ENCODE data around the gene RAB30. TPM values are rescaled to one million over a fixed set of nuclear protein-coding genes. Genes with fewer than 3 reads are reported as not detected.
"Not testable (repeated sequence)": the region's sequence is repeated elsewhere in the genome, so short reads cannot be mapped to it uniquely, and the experiment has no call there.

The RAB30 gene
- total RNA-seq, 1 donor from 2014 or later = 73.8 TPM

- Mint-ChIP-seq H3K27me3 (ENCODE audit: unreplicated experiment) (no peaks in the 10 kb centered on the region), H3K4me3 (ENCODE audit: unreplicated experiment) (no peak overlapping the region), H3K36me3 (ENCODE audit: unreplicated experiment) (no peaks in the 10 kb centered on the region), H3K27ac (ENCODE audit: unreplicated experiment) (no peak overlapping the region), H3K4me1 (ENCODE audit: unreplicated experiment) (no peaks in the 10 kb centered on the region), H3K9me3 (ENCODE audit: unreplicated experiment) (peaks cover 5% of the 10 kb centered on the region)
- DNase-seq (ENCODE audit: extremely low spot score, unreplicated experiment) = no peak
- no peak for TF ChIP-seq CTCF (IDR thresholded peaks at IDR 0.05)
Observed at GRCh38 chr11:82967381-82967780, 104.3 kb downstream of the RAB30 start.

GRCh38 chr11:82962021-82962420 is 109.7 kb downstream of the RAB30 start:
- not testable (repeated sequence) for H3K4me3 Mint-ChIP-seq (ENCODE audit: unreplicated experiment); H3K27me3 Mint-ChIP-seq (ENCODE audit: unreplicated experiment); H3K27ac Mint-ChIP-seq (ENCODE audit: unreplicated experiment); DNase-seq (ENCODE audit: extremely low spot score, unreplicated experiment); H3K36me3 Mint-ChIP-seq (ENCODE audit: unreplicated experiment); H3K9me3 Mint-ChIP-seq (ENCODE audit: unreplicated experiment); H3K4me1 Mint-ChIP-seq (ENCODE audit: unreplicated experiment)

- peaks cover 6% of the 10 kb centered on the region for H3K4me1 Mint-ChIP-seq (ENCODE audit: unreplicated experiment)
- no peak overlapping the region for H3K4me3 Mint-ChIP-seq (ENCODE audit: unreplicated experiment)
- H3K9me3 Mint-ChIP-seq (ENCODE audit: unreplicated experiment) = peaks cover 5% of the 10 kb centered on the region
- DNase-seq (ENCODE audit: extremely low spot score, unreplicated experiment) = no peak
- no peaks in the 10 kb centered on the region for H3K27me3 Mint-ChIP-seq (ENCODE audit: unreplicated experiment)
- H3K27ac Mint-ChIP-seq (ENCODE audit: unreplicated experiment) = no peak overlapping the region
- TF ChIP-seq CTCF (IDR thresholded peaks at IDR 0.05) = no peak
- no peaks in the 10 kb centered on the region for H3K36me3 Mint-ChIP-seq (ENCODE audit: unreplicated experiment)
Observed at GRCh38 chr11:82960779-82961143, 110.9 kb downstream of the RAB30 start.

GRCh38 chr11:82959987-82960778 is 111.5 kb downstream of the RAB30 start:
- no peak for TF ChIP-seq CTCF (IDR thresholded peaks at IDR 0.05)
- H3K27me3 Mint-ChIP-seq (ENCODE audit: unreplicated experiment) = no peaks in the 10 kb centered on the region
- DNase-seq (ENCODE audit: extremely low spot score, unreplicated experiment) = no peak
- peaks cover 8% of the 10 kb centered on the region for H3K4me1 Mint-ChIP-seq (ENCODE audit: unreplicated experiment)
- H3K9me3 Mint-ChIP-seq (ENCODE audit: unreplicated experiment) = peaks cover 9% of the 10 kb centered on the region
- no peaks in the 10 kb centered on the region for H3K36me3 Mint-ChIP-seq (ENCODE audit: unreplicated experiment)
- no peak overlapping the region for H3K27ac Mint-ChIP-seq (ENCODE audit: unreplicated experiment)
- no peak overlapping the region for H3K4me3 Mint-ChIP-seq (ENCODE audit: unreplicated experiment)

GRCh38 chr11:82955736-82956453 is 115.8 kb downstream of the RAB30 start:
- not testable (repeated sequence) for H3K4me3 Mint-ChIP-seq (ENCODE audit: unreplicated experiment); DNase-seq (ENCODE audit: extremely low spot score, unreplicated experiment); H3K36me3 Mint-ChIP-seq (ENCODE audit: unreplicated experiment); H3K27ac Mint-ChIP-seq (ENCODE audit: unreplicated experiment); H3K4me1 Mint-ChIP-seq (ENCODE audit: unreplicated experiment); H3K27me3 Mint-ChIP-seq (ENCODE audit: unreplicated experiment)
- peaks cover 22% of the 10 kb centered on the region for H3K9me3 Mint-ChIP-seq (ENCODE audit: unreplicated experiment)

GRCh38 chr11:82950502-82950901 is 121.2 kb downstream of the RAB30 start:
- H3K4me3 Mint-ChIP-seq (ENCODE audit: unreplicated experiment) = not testable (repeated sequence)

More at GRCh38 chr11:82950502-82950901, 121.2 kb downstream of the RAB30 start:
- not testable (repeated sequence) for H3K36me3 Mint-ChIP-seq (ENCODE audit: unreplicated experiment); H3K27ac Mint-ChIP-seq (ENCODE audit: unreplicated experiment); DNase-seq (ENCODE audit: extremely low spot score, unreplicated experiment); H3K4me1 Mint-ChIP-seq (ENCODE audit: unreplicated experiment); H3K27me3 Mint-ChIP-seq (ENCODE audit: unreplicated experiment)
- H3K9me3 Mint-ChIP-seq (ENCODE audit: unreplicated experiment) = peaks cover 30% of the 10 kb centered on the region
